ENCODE results near the gene RPL13.
"Not testable (repeated sequence)": the region's sequence is repeated elsewhere in the genome, so short reads cannot be mapped to it uniquely, and the experiment has no call there.

Gene RPL13

DNA sequence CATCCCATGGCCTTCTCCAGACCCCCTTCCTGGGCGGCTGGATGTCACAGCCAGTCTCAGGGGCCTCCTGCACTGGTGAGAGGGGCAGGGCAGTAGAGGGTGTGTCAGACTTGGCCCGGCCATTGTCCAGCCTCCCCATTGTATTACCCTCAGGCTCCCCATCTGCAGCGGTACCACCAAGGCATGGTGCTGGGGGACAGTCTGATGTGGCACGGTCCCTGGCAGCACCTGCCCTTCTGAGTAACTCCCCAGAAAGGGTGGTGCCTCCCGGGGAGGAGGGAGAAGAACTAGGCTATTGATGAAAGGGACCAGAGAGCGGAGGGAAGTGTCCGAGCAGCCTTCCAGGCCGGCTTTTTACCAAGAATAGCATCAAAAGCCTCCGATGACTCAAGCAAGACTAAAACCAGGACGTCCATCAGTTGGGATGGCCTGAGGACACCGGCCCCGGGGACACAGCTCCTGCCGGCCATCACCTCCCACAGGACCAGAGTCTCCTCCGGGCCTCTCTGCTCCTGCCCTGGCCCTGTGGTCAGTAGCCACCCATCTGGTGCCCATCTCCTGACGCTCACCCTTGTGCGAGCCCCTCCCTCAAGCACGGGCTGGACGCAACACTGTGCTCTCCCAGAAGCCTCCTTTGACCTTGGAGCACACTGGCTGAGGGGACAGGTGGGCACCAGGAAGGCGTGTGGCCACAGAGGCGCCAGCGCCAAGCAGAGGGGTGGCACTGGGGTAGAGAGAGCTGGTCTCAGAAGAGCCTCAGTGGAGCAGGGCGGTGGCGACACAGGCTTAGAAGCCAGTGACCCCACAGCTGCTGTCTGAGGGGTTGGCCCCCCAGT lies 9.2 kb downstream of the RPL13 start:
- peaks cover under 1% of the 10 kb centered on the region for H3K36me3 ChIP-seq
- TF ChIP-seq CTCF (IDR thresholded peaks at IDR 0.05), result no peak
- no peaks in the 10 kb centered on the region for H3K9me3 ChIP-seq
- peaks cover 21 to 30% of the 10 kb centered on the region in 2 experiments for H3K4me1 ChIP-seq (ENCODE audit: control insufficient read depth in 1 of 2, insufficient read depth in 1 of 2, low read depth in 1 of 2, low read length in 1 of 2)
- peaks cover 53% of the 10 kb centered on the region for H3K27me3 ChIP-seq
- H3K4me3 ChIP-seq (ENCODE audit: low read depth in 1 of 2, low read length in 1 of 2), result no peak overlapping the region
- no peak overlapping the region for H3K27ac ChIP-seq

GRCh38 chr16:89570342-89570923 lies 10.0 kb downstream of the RPL13 start:
- H3K27ac ChIP-seq, result no peak overlapping the region
- peaks cover 23 to 25% of the 10 kb centered on the region in 2 experiments for H3K4me1 ChIP-seq (ENCODE audit: control insufficient read depth in 1 of 2, insufficient read depth in 1 of 2, low read depth in 1 of 2, low read length in 1 of 2)
- H3K9me3 ChIP-seq, result no peaks in the 10 kb centered on the region
- no peaks in the 10 kb centered on the region for H3K36me3 ChIP-seq
- H3K27me3 ChIP-seq, result peaks cover 56% of the 10 kb centered on the region
- no peak overlapping the region for H3K4me3 ChIP-seq (ENCODE audit: low read depth in 1 of 2, low read length in 1 of 2)
- TF ChIP-seq CTCF (IDR thresholded peaks at IDR 0.05), result no peak

GRCh38 chr16:89570983-89571598 lies 10.6 kb downstream of the RPL13 start:
- not testable (repeated sequence) for H3K4me3 ChIP-seq (ENCODE audit: low read depth in 1 of 2, low read length in 1 of 2); H3K27ac ChIP-seq; H3K9me3 ChIP-seq; H3K36me3 ChIP-seq
- peaks cover 16 to 19% of the 10 kb centered on the region in 2 experiments for H3K4me1 ChIP-seq (ENCODE audit: control insufficient read depth in 1 of 2, insufficient read depth in 1 of 2, low read depth in 1 of 2, low read length in 1 of 2)
- H3K27me3 ChIP-seq, result peaks cover 56% of the 10 kb centered on the region

DNA sequence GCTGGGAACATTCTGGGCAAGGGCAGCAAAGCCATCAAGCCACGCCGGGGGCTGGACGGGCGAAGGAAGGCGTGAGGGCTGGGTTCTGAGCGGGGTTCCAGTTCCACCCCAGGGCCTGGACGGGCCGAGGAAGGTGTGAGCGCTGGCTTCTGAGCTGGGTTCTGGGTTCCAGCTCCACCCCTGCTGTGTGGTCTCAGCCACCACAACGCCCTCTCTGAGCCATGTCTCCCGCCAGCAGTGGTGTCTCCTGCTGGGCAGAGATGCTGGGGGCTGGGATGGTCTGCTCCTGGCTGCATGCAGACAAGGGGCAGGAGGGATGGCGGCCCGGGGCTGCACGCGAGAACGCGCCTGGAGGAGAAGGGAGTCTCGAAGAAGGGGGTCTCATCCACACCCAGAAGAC lies 11.2 kb downstream of the RPL13 start:
- no peaks in the 10 kb centered on the region for H3K9me3 ChIP-seq
- no peak overlapping the region for H3K4me3 ChIP-seq (ENCODE audit: low read depth in 1 of 2, low read length in 1 of 2)
- no peak for TF ChIP-seq CTCF (IDR thresholded peaks at IDR 0.05)

GRCh38 chr16:89572073-89572484 lies 11.6 kb downstream of the RPL13 start:
- TF ChIP-seq CTCF (IDR thresholded peaks at IDR 0.05), result no peak
- Histone ChIP-seq H3K27me3 (peaks cover 60% of the 10 kb centered on the region), H3K27ac (no peak overlapping the region), H3K9me3 (no peaks in the 10 kb centered on the region), H3K36me3 (no peaks in the 10 kb centered on the region), H3K4me3 (ENCODE audit: low read depth in 1 of 2, low read length in 1 of 2) (no peak overlapping the region), H3K4me1 (ENCODE audit: control insufficient read depth in 1 of 2, insufficient read depth in 1 of 2, low read depth in 1 of 2, low read length in 1 of 2) (peaks cover 15 to 17% of the 10 kb centered on the region in 2 experiments)

More for the DNA sequence above, 11.2 kb downstream of the RPL13 start:
- Histone ChIP-seq H3K27ac (no peak overlapping the region), H3K36me3 (no peaks in the 10 kb centered on the region), H3K27me3 (peaks cover 56% of the 10 kb centered on the region), H3K4me1 (ENCODE audit: control insufficient read depth in 1 of 2, insufficient read depth in 1 of 2, low read depth in 1 of 2, low read length in 1 of 2) (peaks cover 15 to 17% of the 10 kb centered on the region in 2 experiments)
